ENCODE results near the gene IGIP.

GRCh38 chr5:140128376-140128775 is 2.6 kb downstream of the IGIP start:
- no peak for TF ChIP-seq POLR2AphosphoS5 (IDR thresholded peaks at IDR 0.05; ENCODE audit: low read depth)
- TF ChIP-seq CTCF (IDR thresholded peaks at IDR 0.05; ENCODE audit: insufficient read depth, low read length), result no peak
